Measurements from ENCODE around the gene ECHDC1. TPM values are rescaled to one million over a fixed set of nuclear protein-coding genes. Genes with fewer than 3 reads are reported as not detected.

Gene ECHDC1
- total RNA-seq, 5 donors from 2014 or later (not counting 1 experiment from before 2014, with no cell fraction given), result 21.2 to 39.2 (median 34.1) TPM

DNA sequence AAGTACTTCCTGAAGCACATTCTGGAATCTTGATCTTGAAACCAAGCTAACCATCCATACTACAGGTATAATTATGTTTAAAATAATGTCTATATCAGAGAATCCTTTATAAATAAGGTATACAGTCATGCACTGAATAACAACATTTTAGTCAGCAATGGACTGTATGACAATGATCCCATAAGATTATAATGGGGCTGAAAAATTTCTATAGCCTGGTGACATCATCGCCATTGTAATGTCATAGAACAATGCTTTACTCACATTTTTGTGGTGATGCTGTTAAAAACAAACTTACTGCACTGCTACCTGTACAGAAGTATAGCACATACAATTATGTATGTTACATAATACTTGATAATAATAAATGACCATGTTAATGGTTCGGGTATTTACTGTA is 44.9 kb downstream of the ECHDC1 start:
- Histone ChIP-seq H3K4me3 (ENCODE audit: control insufficient read depth in 1 of 2, extremely low read depth in 1 of 2, low read length in 1 of 2) (no peak overlapping the region), H3K9me3 (no peaks in the 10 kb centered on the region), H3K27ac (ENCODE audit: low read length) (no peak overlapping the region), H3K4me1 (ENCODE audit: control insufficient read depth in 1 of 2, extremely low read depth in 1 of 2, insufficient read depth in 2 of 2, low read length in 2 of 2) (peaks cover 0 to 2% of the 10 kb centered on the region in 2 experiments), H3K36me3 (ENCODE audit: control insufficient read depth in 2 of 2, extremely low read depth in 1 of 2, insufficient read depth in 1 of 2, low read length in 1 of 2) (peaks cover 0 to 3% of the 10 kb centered on the region in 2 donors), H3K27me3 (replicated peaks in 1 of 2; ENCODE audit: control insufficient read depth in 2 of 2, extremely low read depth in 1 of 2, insufficient read depth in 2 of 2, low read length in 1 of 2) (no peaks in the 10 kb centered on the region)
- Mint-ChIP-seq H3K9me3 (no peaks in the 10 kb centered on the region), H3K36me3 (peaks cover 7% of the 10 kb centered on the region), H3K27ac (no peak overlapping the region), H3K4me1 (peaks cover 8 to 18% (median 16%) of the 10 kb centered on the region in 3 donors), H3K27me3 (no peaks in the 10 kb centered on the region), H3K4me3 (no peak overlapping the region)
- WGBS (ENCODE audit: insufficient coverage), result no CpG with 5 or more reads among the region's 2 CpGs
- ATAC-seq (replicated peaks in 1 of 4) (no peak), DNase-seq (no peak)
- ChIA-PET POLR2A (no interaction called here), CTCF (interaction anchor here in 1 of 2 donors (0.7 kb wide), 1 partner anchor 13 kb away, joined by 11 read pairs; no protein-coding TSS in a partner anchor)

- Histone ChIP-seq H3K27ac (ENCODE audit: low read length) (no peak overlapping the region), H3K9me3 (no peaks in the 10 kb centered on the region), H3K4me3 (ENCODE audit: control insufficient read depth in 1 of 2, extremely low read depth in 1 of 2, low read length in 1 of 2) (no peak overlapping the region), H3K36me3 (ENCODE audit: control insufficient read depth in 2 of 2, extremely low read depth in 1 of 2, insufficient read depth in 1 of 2, low read length in 1 of 2) (peaks cover 0 to 2% of the 10 kb centered on the region in 2 donors), H3K4me1 (ENCODE audit: control insufficient read depth in 1 of 2, extremely low read depth in 1 of 2, insufficient read depth in 2 of 2, low read length in 2 of 2) (no peaks in the 10 kb centered on the region), H3K27me3 (replicated peaks in 1 of 2; ENCODE audit: control insufficient read depth in 2 of 2, extremely low read depth in 1 of 2, insufficient read depth in 2 of 2, low read length in 1 of 2) (no peaks in the 10 kb centered on the region)
- H3K9me3 Mint-ChIP-seq, result no peaks in the 10 kb centered on the region
- DNase-seq (no peak), ATAC-seq (replicated peaks in 1 of 4) (no peak)
- 100% methylated on average over 1 of the region's 4 CpGs for WGBS (ENCODE audit: insufficient coverage)
- POLR2A ChIA-PET, result no interaction called here
- peaks cover 15 to 20% (median 17%) of the 10 kb centered on the region in 3 donors for H3K4me1 Mint-ChIP-seq
- H3K27me3 Mint-ChIP-seq, result no peaks in the 10 kb centered on the region
- H3K4me3 Mint-ChIP-seq, result no peak overlapping the region
- H3K36me3 Mint-ChIP-seq, result peaks cover 7% of the 10 kb centered on the region
- CTCF ChIA-PET, result interaction anchor here in 1 of 2 donors (0.7 kb wide), 1 partner anchor 31 kb away, joined by 6 read pairs; the partner anchor contains the start of gene RNF146
- H3K27ac Mint-ChIP-seq, result no peak overlapping the region
Measured at GRCh38 chr6:127297502-127298070, 45.8 kb downstream of the ECHDC1 start.

DNA sequence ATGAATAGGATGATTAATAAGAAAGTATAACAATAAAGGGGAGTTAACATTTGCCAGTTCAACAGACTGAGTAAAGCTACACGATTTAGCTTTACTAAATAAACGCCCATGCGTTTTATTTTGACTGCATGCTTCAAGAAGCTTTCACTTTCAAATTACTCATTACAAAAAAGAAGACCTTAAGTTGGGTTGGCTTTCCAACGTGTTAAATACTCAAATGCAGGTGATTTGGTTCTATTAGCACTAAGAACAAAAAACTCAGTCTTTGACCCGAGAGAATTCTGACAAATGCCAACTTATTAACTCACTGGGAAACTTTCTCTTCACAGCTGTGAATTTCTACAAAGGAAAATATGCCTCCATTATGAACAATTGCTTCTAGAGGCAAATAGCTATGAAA is 51.9 kb downstream of the ECHDC1 start:
- peaks cover 3 to 24% of the 10 kb centered on the region in 2 donors for H3K36me3 ChIP-seq (ENCODE audit: control insufficient read depth in 2 of 2, extremely low read depth in 1 of 2, insufficient read depth in 1 of 2, low read length in 1 of 2)
- ATAC-seq (replicated peaks in 1 of 4), result peak in 2 of 4 experiments; percentile 26 to 38

DNA sequence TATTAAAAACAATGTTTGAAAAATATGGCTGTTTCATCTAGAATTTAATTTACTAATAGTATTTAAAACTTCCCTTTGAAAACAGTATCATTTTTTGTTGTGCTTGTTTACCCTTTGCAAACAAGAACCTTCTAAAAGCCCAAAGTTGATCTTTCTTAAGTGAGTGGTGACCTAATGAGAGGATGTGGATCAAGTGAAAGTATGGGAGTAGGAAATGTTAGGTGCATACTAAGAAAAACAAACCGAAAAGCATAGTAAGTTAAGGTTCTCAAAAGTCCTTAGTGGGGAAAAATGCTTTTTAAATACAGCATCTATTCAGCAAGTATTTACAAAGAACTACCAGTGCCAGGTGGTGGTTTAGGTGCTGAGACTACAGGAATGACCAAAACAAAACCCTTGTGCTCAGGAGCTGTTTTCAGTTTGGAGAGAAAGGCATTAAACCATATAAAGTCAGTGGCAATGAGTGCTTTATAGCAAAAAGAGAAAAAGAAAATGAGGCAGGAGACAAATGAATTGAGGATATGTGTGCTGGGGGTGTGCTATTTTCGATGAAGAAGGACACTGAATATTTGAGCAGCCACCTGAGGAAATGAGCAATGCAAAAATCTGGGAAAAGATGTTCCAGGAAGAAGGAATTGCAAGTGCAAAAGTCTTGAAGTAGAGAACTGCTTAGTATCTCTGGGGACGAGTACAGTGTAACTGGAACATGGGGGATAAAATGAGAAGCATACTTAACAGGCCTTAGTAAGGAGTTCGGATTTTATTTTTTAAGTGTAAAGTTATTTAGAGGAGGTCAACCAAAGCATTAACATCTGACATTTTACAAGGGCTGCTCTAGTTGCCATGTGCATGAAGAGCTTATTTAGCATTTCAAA is 52.8 kb downstream of the ECHDC1 start:
- Mint-ChIP-seq H3K9me3 (no peaks in the 10 kb centered on the region), H3K36me3 (peaks cover 40% of the 10 kb centered on the region), H3K27ac (peak overlapping the region; percentile 24 to 73), H3K27me3 (no peaks in the 10 kb centered on the region), H3K4me3 (peak overlapping the region; percentile 25 to 53 (median 31)), H3K4me1 (peaks cover 35 to 49% (median 38%) of the 10 kb centered on the region in 3 donors)
- POLR2A ChIA-PET, result interaction anchor here (0.6 to 1.0 kb wide), 6 partner anchors 8 to 1269 kb away, joined by 3 to 14 read pairs (median 4); no protein-coding TSS in a partner anchor
- Histone ChIP-seq H3K4me3 (ENCODE audit: control insufficient read depth in 1 of 2, extremely low read depth in 1 of 2, low read length in 1 of 2) (no peak overlapping the region), H3K36me3 (ENCODE audit: control insufficient read depth in 2 of 2, extremely low read depth in 1 of 2, insufficient read depth in 1 of 2, low read length in 1 of 2) (peaks cover 4 to 30% of the 10 kb centered on the region in 2 donors), H3K27me3 (replicated peaks in 1 of 2; ENCODE audit: control insufficient read depth in 2 of 2, extremely low read depth in 1 of 2, insufficient read depth in 2 of 2, low read length in 1 of 2) (no peaks in the 10 kb centered on the region), H3K27ac (ENCODE audit: low read length) (no peak overlapping the region), H3K9me3 (no peaks in the 10 kb centered on the region), H3K4me1 (ENCODE audit: control insufficient read depth in 1 of 2, extremely low read depth in 1 of 2, insufficient read depth in 2 of 2, low read length in 2 of 2) (no peaks in the 10 kb centered on the region)
- ATAC-seq (replicated peaks in 1 of 4) (no peak), DNase-seq (no peak)
- CTCF ChIA-PET, result interaction anchor here (0.7 to 1.7 kb wide), 7 partner anchors 14 to 1523 kb away, joined by 3 to 9 read pairs (median 4); partner anchors contain the start of genes HINT3 (in 1 of the 2) and RNF146 (in 1 of the 2)
- 92% methylated on average over 2 of the region's 4 CpGs for WGBS (ENCODE audit: insufficient coverage)

More for the DNA sequence above, 51.9 kb downstream of the ECHDC1 start:
- ChIA-PET POLR2A (interaction anchor here (0.5 to 1.0 kb wide), 6 partner anchors 9 to 1269 kb away, joined by 4 to 14 read pairs (median 4); no protein-coding TSS in a partner anchor), CTCF (interaction anchor here (0.5 to 1.6 kb wide), 7 partner anchors 11 to 1335 kb away, joined by 3 to 6 read pairs (median 4); partner anchors contain the start of genes HINT3 (in 1 of the 2) and RNF146 (in 1 of the 2))
- Mint-ChIP-seq H3K36me3 (peaks cover 32% of the 10 kb centered on the region), H3K4me3 (peak overlapping the region; percentile 31 to 59 (median 53)), H3K9me3 (no peaks in the 10 kb centered on the region), H3K27ac (peak overlapping the region; percentile 82 to 88), H3K27me3 (no peaks in the 10 kb centered on the region), H3K4me1 (peaks cover 34 to 48% (median 35%) of the 10 kb centered on the region in 3 donors)
- Histone ChIP-seq H3K27me3 (replicated peaks in 1 of 2; ENCODE audit: control insufficient read depth in 2 of 2, extremely low read depth in 1 of 2, insufficient read depth in 2 of 2, low read length in 1 of 2) (no peaks in the 10 kb centered on the region), H3K4me3 (ENCODE audit: control insufficient read depth in 1 of 2, extremely low read depth in 1 of 2, low read length in 1 of 2) (no peak overlapping the region), H3K27ac (ENCODE audit: low read length) (peak overlapping the region; percentile 16), H3K9me3 (no peaks in the 10 kb centered on the region), H3K4me1 (ENCODE audit: control insufficient read depth in 1 of 2, extremely low read depth in 1 of 2, insufficient read depth in 2 of 2, low read length in 2 of 2) (no peaks in the 10 kb centered on the region)
- no CpG with 5 or more reads among the region's 5 CpGs for WGBS (ENCODE audit: insufficient coverage)
- DNase-seq, result no peak

DNA sequence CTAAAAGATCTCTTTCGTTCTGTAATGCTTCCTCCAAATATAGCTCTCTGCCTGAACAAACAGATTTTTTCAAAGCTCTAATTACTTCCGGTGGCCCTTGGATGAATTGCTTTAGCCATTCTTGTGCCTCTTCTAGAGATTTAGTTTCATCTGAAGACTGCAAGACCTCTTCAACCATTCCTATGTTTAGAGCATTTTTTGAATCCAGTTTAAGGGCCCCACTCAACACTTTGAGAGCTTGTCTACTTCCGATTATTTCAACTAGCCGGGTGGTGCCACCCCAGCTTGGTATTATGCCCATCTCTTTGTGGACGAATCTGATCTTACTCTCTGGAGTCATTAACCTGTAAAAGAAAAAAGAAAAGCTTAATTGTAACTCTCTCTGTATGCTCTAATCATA is 53.5 kb downstream of the ECHDC1 start:
- ChIA-PET POLR2A (interaction anchor here in 1 of 2 donors (0.6 to 0.9 kb wide), 2 partner anchors 12 to 23 kb away, joined by 3 to 4 read pairs; partner anchors contain the start of gene RNF146), CTCF (interaction anchor here (0.6 to 1.7 kb wide), 7 partner anchors 10 to 1522 kb away, joined by 3 to 9 read pairs (median 4); partner anchors contain the start of gene RNF146 (in 1 of the 2))
- H3K36me3 Mint-ChIP-seq, result peaks cover 46% of the 10 kb centered on the region
- no peak for DNase-seq
- 95% methylated on average over 3 of the region's 5 CpGs for WGBS (ENCODE audit: insufficient coverage)
- peak overlapping the region; percentile 24 to 73 for H3K27ac Mint-ChIP-seq
- no peak for ATAC-seq (replicated peaks in 1 of 4)
- H3K27me3 Mint-ChIP-seq, result no peaks in the 10 kb centered on the region
- peaks cover 4 to 30% of the 10 kb centered on the region in 2 donors for H3K36me3 ChIP-seq (ENCODE audit: control insufficient read depth in 2 of 2, extremely low read depth in 1 of 2, insufficient read depth in 1 of 2, low read length in 1 of 2)
- H3K9me3 Mint-ChIP-seq, result no peaks in the 10 kb centered on the region
- no peaks in the 10 kb centered on the region for H3K27me3 ChIP-seq (replicated peaks in 1 of 2; ENCODE audit: control insufficient read depth in 2 of 2, extremely low read depth in 1 of 2, insufficient read depth in 2 of 2, low read length in 1 of 2)
- no peaks in the 10 kb centered on the region for H3K4me1 ChIP-seq (ENCODE audit: control insufficient read depth in 1 of 2, extremely low read depth in 1 of 2, insufficient read depth in 2 of 2, low read length in 2 of 2)
- peaks cover 37 to 55% (median 38%) of the 10 kb centered on the region in 3 donors for H3K4me1 Mint-ChIP-seq
- H3K4me3 ChIP-seq (ENCODE audit: control insufficient read depth in 1 of 2, extremely low read depth in 1 of 2, low read length in 1 of 2), result no peak overlapping the region
- H3K9me3 ChIP-seq, result no peaks in the 10 kb centered on the region
- no peak overlapping the region for H3K4me3 Mint-ChIP-seq
- H3K27ac ChIP-seq (ENCODE audit: low read length), result no peak overlapping the region

DNA sequence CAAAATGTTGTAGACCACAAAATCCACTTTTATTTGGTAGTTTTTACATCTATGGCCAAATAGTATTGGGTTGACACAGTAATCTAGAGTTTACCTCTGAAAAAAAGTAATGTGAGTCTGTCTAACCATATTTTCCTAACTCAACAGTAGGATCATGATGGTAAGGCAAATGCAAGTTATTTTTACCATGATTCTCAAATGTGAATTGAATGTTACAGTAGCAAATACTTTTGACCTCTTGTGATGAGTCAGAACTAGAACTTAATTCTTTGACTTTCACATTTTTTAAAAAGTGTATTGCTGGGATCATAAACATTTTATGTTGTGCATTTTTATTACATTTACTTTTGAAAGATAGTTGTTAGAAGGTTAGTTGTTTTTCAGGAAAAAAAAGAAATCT is 54.7 kb downstream of the ECHDC1 start:
- DNase-seq (no peak), ATAC-seq (replicated peaks in 1 of 4) (no peak)
- H3K4me3 Mint-ChIP-seq, result no peak overlapping the region
- peaks cover 32 to 47% (median 37%) of the 10 kb centered on the region in 3 donors for H3K4me1 Mint-ChIP-seq
- H3K36me3 Mint-ChIP-seq, result peaks cover 48% of the 10 kb centered on the region
- H3K27me3 ChIP-seq (replicated peaks in 1 of 2; ENCODE audit: control insufficient read depth in 2 of 2, extremely low read depth in 1 of 2, insufficient read depth in 2 of 2, low read length in 1 of 2), result no peaks in the 10 kb centered on the region
- H3K27ac ChIP-seq (ENCODE audit: low read length), result no peak overlapping the region
- H3K4me3 ChIP-seq (ENCODE audit: control insufficient read depth in 1 of 2, extremely low read depth in 1 of 2, low read length in 1 of 2), result no peak overlapping the region
- peaks cover 4 to 30% of the 10 kb centered on the region in 2 donors for H3K36me3 ChIP-seq (ENCODE audit: control insufficient read depth in 2 of 2, extremely low read depth in 1 of 2, insufficient read depth in 1 of 2, low read length in 1 of 2)
- no peak overlapping the region for H3K27ac Mint-ChIP-seq
- H3K27me3 Mint-ChIP-seq, result no peaks in the 10 kb centered on the region
- ChIA-PET CTCF (interaction anchor here in 1 of 2 donors (1.7 kb wide), 1 partner anchor 22 kb away, joined by 9 read pairs; the partner anchor contains the start of gene RNF146), POLR2A (no interaction called here)
- no peaks in the 10 kb centered on the region for H3K4me1 ChIP-seq (ENCODE audit: control insufficient read depth in 1 of 2, extremely low read depth in 1 of 2, insufficient read depth in 2 of 2, low read length in 2 of 2)
- H3K9me3 ChIP-seq, result no peaks in the 10 kb centered on the region
- H3K9me3 Mint-ChIP-seq, result no peaks in the 10 kb centered on the region

Measured in T-cell (primary cell).